Stimulated activated CD8-positive, alpha-beta memory T cell treated with anti-CD3 and anti-CD28 coated beads, Interleukin-15, amount 100 ng/mL, for 1 hour (primary cell): ENCODE data around the gene VRK2.
A peak's percentile ranks its signal among the peaks of the same experiment; 100 is the strongest.

ENCODE experiments used
- DNase-seq: peaks from one replicate; pipeline ENCODE4 v3.0.0-alpha.2; 2020; ENCODE audit warnings: low read depth

VRK2 gene

GRCh38 chr2:58046585-58047372 lies at the start of gene VRK2:
TSS of gene VRK2 (plus strand) at chr2:58046806. CDS start at chr2:58048832, 2,026 bp downstream.
- peak; percentile 54 for DNase-seq

- DNase-seq, result no peak
Observed at GRCh38 chr2:58006256-58006951, 40.2 kb upstream of the VRK2 start.

DNA sequence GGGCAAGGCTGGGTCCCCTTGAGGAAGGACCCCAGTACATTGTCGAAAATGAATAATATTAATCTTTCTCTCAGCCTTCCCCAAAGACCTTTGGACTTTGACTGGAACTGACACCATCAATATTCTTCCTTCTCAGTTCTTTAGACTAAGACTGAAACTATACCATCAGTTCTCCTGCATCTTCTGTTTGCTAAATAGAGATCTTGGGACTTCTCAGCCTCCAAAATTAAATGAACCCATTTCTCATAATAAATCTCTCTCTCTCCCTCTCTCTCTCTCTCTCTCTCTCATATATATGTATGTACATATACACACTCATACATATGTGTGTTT lies 39.7 kb upstream of the VRK2 start:
- no peak for DNase-seq

DNA sequence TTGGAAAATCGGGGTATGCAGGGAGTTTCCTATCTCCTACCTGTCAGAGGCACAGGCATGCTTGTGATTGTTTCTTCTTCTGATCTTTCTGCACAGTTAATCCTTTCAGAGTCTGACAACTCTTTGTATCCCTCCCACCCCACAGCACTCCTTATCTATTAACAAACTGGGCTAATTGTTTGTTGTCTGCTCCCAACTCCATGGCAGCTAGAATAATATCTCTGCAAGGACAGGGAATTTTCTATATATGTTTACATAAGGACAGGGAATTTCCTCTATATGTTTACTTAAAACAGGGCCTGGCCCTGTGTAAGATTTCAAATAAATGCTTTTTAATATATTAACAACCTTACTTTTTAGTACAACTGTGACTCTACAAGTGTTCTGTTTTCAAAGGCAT lies 36.0 kb upstream of the VRK2 start:
- DNase-seq, result no peak

DNA sequence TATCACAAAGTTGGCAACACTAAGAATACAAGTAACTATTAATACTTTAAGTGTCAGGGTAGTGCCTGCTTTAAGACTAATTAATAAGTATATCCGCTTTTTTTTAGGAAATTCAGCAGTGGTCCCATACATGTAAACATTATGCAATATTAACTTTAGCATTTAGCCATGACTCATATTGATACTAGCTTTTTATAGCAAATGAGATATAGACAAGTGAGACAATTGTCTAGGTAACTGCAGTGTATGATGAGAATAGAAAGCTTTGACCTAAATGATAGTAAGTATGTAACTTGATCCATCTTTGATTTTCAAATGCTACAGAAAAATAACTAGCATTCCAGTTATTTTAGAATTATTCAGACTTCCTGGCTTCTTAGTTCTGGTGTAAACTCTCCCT lies 27.4 kb upstream of the VRK2 start:
- DNase-seq, result no peak

DNA sequence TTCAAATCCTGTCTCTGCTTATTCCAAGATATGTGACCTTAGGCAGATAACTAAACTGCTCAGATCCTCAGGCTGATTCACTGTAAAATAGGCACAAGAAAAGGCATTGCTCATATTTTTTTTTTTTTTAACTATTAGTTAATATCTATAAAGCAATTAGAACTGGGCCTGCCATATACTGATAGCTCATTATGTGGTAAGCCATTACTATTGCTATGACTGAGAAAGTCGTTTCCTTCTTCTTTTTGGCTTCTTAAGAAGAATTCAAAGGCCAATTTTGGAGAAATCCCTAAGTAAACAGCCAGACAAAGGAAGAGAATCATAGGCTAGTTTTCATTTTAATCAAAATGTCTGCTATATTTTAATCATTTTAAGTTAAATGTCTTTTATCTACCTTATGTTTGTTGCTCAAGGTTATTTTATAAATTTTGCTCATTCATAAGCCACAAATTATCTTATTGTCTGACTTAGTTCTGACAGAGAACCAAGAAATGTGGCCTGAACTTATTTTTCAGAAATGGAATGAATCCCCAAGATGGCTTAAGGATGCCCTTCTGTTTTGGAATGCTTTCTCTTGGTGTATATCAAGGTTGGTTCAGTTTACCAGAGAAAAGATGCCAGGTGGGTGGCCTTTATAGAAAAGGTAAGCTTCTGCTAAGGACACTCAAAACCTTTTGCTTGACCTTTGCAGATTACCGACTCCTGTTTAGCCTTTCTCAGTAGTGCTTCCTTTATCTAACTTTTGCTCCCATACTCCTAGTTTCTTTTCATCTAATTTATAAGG lies 21.3 kb upstream of the VRK2 start:
- DNase-seq, result no peak

DNA sequence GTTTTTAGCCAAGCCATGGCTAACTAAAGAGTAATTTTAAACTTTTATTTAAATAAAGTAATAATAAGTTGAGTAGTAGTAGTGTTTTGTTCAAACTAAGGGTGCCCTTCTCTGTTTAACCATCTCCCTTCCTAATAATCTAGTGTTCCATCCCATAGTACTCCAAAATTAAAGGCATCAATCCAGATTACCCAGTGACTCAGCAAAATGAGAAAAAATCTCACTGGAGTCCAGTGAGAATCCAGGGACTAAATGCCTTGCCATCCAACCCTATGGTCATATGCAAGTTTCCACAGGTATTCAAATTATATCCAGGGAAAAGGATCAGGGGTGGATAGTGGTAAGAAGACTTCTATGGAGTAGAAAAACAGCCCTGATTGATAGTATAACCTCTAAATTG lies 19.6 kb upstream of the VRK2 start:
- no peak for DNase-seq

GRCh38 chr2:58030771-58031170 lies 15.8 kb upstream of the VRK2 start:
- DNase-seq, result no peak

GRCh38 chr2:58032016-58032763 lies 14.4 kb upstream of the VRK2 start:
- DNase-seq, result no peak

- DNase-seq, result no peak
Observed at GRCh38 chr2:58032764-58033080, 13.9 kb upstream of the VRK2 start.

- no peak for DNase-seq
Observed at GRCh38 chr2:58033530-58033929, 13.1 kb upstream of the VRK2 start.

DNA sequence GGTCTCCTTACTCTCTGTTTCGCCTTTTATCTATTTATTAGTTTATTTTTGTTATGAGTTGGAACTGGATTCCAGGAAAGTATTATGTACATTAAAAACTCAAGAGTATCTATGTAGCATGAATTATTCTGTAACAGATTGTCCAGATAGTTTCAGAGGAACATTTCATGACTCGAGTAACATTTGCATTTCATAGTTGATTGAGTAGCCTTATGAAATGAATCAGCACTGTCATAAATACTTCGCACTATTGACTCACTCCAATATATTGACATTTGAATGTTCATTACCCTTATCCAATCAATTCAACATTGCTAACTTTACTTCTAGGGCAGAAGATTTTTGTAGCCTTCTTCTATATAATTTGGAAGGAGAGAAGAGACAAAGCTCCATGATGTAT lies 11.3 kb upstream of the VRK2 start:
- no peak for DNase-seq

DNA sequence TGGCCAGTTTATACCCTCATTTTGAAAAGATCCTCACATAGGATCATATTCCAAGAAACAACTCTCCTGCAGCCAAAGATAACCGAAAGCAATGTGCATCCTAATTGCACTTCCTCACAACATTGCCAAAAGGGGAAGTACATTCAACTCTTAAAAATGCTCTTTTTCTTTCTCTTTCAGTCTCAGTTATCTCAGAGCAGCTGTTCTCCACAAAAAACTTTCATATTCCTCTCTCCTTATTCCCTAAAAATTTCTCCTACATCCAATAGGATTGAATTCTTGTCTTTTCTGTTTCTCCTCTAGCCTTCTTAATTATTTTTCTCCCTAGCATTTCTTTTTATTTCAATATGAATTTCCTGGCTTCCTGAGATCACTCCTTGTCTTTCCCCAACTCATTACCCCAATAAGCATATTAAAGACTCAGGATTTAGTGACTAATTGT lies 7.4 kb upstream of the VRK2 start:
- DNase-seq, result no peak

DNA sequence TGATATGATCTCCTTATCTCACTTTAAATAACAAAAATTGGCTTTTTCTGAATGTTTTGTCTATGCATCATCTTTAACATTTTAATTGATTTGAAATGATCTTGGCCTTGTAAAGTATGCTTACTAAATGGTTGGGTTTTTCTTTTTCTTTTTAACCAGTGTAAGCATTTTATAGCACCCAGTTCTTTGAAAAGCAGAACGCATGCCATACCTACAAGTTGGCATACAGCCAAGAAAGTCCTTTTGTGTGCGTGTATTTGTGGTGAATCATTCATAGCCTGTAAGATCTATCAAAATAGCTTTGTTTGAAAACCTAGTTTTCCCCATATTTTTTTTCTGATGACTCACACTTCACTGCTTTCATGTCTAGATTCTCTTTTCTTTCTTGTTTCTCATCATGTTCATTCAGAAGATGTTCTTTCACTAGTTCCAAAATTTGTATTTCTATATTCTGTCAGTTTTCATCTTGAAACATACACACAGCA lies 4.1 kb upstream of the VRK2 start:
- no peak for DNase-seq

DNA sequence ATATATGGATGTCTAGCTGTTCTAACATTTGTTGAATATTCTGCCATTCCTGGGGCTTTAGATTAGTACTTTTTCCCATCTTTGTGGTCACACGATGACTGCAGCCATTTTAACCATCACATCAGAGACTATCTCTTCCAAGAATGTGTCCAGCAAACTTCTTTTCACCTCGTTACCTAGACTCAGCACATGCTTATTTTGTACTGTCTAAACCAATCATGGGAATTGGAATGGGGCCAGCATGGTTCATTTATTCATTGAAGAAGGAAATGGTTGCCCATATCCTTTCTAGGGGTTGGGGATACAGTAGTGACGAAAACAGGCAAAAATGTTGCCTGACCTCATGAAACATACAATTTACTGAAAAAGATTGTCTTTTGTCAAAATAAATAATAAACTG lies 2.5 kb upstream of the VRK2 start:
- no peak for DNase-seq

- DNase-seq, result no peak
Observed at GRCh38 chr2:58045580-58046334, 849 bp upstream of the VRK2 start.

GRCh38 chr2:58046335-58046584 lies 346 bp upstream of the VRK2 start:
- DNase-seq, result no peak

DNA sequence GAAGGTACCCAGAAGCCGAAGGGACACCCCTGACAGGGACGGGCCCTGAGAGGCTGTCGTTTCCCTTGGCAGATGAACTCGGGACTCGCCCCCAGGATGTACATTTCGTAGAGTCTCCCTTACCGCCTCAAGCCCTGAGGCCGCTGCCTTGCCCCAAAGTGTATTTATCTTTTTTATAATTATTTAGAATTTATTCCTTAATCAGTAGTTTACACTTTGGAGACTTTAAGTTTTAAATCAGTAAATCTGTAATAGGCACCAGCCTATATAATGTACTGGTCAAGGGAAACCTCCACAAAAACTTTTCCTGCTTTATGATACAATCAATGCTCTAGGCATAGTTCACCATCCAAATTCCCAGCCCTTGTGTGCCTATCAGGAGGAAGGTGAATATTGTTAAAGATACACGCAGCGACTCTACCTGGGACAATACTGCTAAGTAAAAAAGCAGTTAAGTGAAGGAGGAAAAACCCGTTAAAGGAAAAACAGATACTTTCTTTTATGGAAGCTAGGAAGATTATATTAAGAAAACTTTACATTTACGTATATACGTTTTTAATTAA lies 848 bp downstream of the VRK2 start:
- peak; percentile 10 for DNase-seq

DNA sequence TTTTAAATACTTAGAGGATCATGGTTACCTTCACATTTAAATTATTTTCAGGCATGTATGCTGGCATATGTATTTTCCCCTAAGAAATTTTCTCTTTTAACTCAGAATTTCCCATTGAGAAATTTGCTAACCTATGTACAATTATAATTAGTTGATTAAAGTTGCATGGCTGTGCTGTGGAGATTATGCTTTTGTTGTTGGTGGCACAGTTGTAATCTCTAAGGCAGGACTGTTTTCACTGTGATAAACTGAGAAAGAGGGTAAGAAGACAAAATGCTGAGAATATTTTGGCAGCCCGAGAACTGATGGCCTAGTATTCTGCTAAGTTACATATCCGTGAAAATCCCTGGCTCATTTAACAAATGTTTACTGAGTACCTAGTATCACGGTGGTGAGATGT lies 1.4 kb downstream of the VRK2 start:
- no peak for DNase-seq

DNA sequence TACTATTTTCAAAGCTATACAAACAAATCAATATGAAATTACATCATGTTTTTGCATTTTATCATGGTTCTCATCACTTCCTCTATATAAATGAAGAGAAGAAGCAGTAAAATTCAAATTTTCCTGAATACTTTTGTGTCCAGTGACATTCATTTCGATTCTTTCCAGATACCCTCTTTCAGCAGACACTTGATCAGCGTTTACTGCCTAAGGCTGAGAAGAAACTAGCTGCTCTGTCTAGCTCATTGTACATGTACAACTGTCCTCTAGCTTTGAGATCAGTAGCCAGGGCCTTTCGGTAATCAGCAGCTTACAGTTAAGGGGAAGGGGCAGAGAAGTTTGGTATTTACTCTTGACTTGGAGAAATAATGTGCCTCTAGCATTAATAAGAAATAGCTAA lies 4.8 kb downstream of the VRK2 start:
- no peak for DNase-seq

DNA sequence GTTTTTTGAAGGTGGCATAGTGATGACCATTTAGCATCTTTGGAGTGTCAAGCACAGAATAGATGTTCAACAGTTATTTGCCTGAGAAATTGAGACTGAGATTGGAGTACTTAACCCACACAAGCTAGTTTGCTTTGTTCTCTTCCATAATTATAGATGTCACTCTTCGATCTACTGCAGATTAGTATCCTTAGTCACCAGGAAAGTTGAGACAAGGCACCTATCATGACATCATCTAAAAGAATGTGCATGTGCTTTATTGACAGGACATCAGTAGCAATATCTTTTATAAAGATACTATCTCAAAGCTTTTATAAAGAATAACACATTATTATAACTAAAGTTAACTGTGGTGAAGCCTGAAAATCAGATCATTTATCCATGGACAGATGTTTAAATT lies 6.4 kb downstream of the VRK2 start:
- DNase-seq, result no peak

GRCh38 chr2:58054264-58054663 lies 7.7 kb downstream of the VRK2 start:
- DNase-seq, result no peak
